D721Med (cell line): ENCODE data around the gene FAM107A.

ENCODE experiments used
- DNase-seq: peaks from one replicate; pipeline ENCODE4 v3.0.0; 2011; ENCODE audit warnings: low spot score; ENCODE audit not compliant: insufficient read length
- FAIRE-seq: peaks from 2 replicates; lab custom pipeline; 2011; peaks lifted over from hg19 to GRCh38; lab: Jason Lieb, UNC
- CTCF ChIP-seq: IDR thresholded peaks from 2 replicates; pipeline ENCODE4 v1.5.1; 2012; ENCODE audit warnings: mild to moderate bottlenecking, control low read depth; ENCODE audit not compliant: insufficient read depth; ENCODE audit errors: missing control alignments

Gene FAM107A

GRCh38 chr3:58524326-58524888, 52.8 kb downstream of the FAM107A start:
- no peak for FAIRE-seq
- TF ChIP-seq CTCF: no peak
- DNase-seq: no peak

- DNase-seq: no peak
- TF ChIP-seq CTCF: no peak
- FAIRE-seq: no peak
Measured at GRCh38 chr3:58522759-58523425, 54.3 kb downstream of the FAM107A start.

GRCh38 chr3:58521917-58522631, 55.1 kb downstream of the FAM107A start:
- no peak for TF ChIP-seq CTCF
- no peak for DNase-seq
- FAIRE-seq: no peak

GRCh38 chr3:58521336-58521670, 55.9 kb downstream of the FAM107A start:
- TF ChIP-seq CTCF: no peak
- FAIRE-seq (no peak), DNase-seq (no peak)

- DNase-seq (no peak), FAIRE-seq (no peak)
- TF ChIP-seq CTCF: no peak
Measured at GRCh38 chr3:58520403-58521335, 56.5 kb downstream of the FAM107A start.

- DNase-seq (no peak), FAIRE-seq (no peak)
- no peak for TF ChIP-seq CTCF
Measured at GRCh38 chr3:58519668-58520402, 57.4 kb downstream of the FAM107A start.
